DOHH2 (cell line): ENCODE results near the gene LHFPL6.

Experiments used
- CTCF ChIP-seq: fragments of 200-600 bp; sonication (generic); IDR thresholded peaks from one replicate; pipeline ENCODE4 v1.5.1; 2014; ENCODE audit warnings: antibody characterized with exemption, mild to moderate bottlenecking, low read depth, low read length; ENCODE audit not compliant: poor library complexity, severe bottlenecking
- EZH2phosphoT487 ChIP-seq: fragments of 200-600 bp; sonication (generic); IDR thresholded peaks from 2 replicates; pipeline ENCODE4 v1.6.1; 2017; ENCODE audit warnings: borderline replicate concordance, mild to moderate bottlenecking, antibody characterized with exemption, low read length, moderate library complexity, mixed read lengths

DNA sequence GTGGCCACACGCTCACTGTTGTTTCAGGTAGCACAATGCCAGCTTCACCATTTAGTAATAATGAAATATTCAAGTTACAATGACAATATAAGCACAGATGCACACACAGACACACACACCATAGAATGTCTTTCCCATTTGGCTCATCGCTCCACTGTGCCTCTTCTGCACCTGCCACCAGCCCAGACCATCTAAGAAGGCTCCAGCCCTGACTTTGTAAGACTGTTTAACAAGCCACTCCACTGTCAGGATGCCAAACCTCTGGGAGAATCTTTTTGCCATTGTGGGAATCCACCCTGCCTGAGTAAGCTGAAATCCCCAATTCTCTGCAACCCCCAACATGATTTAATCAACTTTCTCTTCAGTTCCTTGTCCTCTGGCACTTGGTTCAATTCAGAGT lies 60.6 kb downstream of the LHFPL6 start:
- no peak for TF ChIP-seq CTCF
- TF ChIP-seq EZH2phosphoT487, result no peak
